Mesenchymal stem cell (in vitro differentiated cells and primary cell): ENCODE data around the gene SHQ1. TPM values are rescaled to one million over a fixed set of nuclear protein-coding genes. Genes with fewer than 3 reads are reported as not detected.
A peak's percentile ranks its signal among the peaks of the same experiment; 100 is the strongest.

Source experiments
- DNase-seq: peaks from one replicate; pipeline ENCODE4 v3.0.0-alpha.2; 2013
- H2AFZ ChIP-seq: one replicate; pipeline ENCODE4 v1.6.1; 2013; ENCODE audit warnings: low read depth, mild to moderate bottlenecking, control low read depth, inconsistent platforms, low read length, moderate library complexity
- H2AK5ac ChIP-seq: 2 replicates; pipeline ENCODE4 v1.6.1; 2013; ENCODE audit warnings: low read length, moderate library complexity, mild to moderate bottlenecking, inconsistent platforms; ENCODE audit not compliant: severe bottlenecking
- H2BK120ac ChIP-seq: one replicate; pipeline ENCODE4 v1.6.1; 2013; ENCODE audit warnings: low read depth, mild to moderate bottlenecking, inconsistent platforms, low read length, moderate library complexity
- H2BK12ac ChIP-seq, 2 experiments: one replicate each; pipeline ENCODE4 v1.6.1; 2013; ENCODE audit warnings: inconsistent platforms in 2 of 2, low read length in 2 of 2, mild to moderate bottlenecking in 2 of 2, moderate library complexity in 2 of 2, control low read depth in 1 of 2
- H2BK15ac ChIP-seq: one replicate; pipeline ENCODE4 v1.6.1; 2013; ENCODE audit warnings: mild to moderate bottlenecking, low read depth, inconsistent platforms; ENCODE audit not compliant: poor library complexity, severe bottlenecking
- H2BK5ac ChIP-seq: 2 replicates; pipeline ENCODE4 v1.6.1; 2013; ENCODE audit warnings: low read depth, mild to moderate bottlenecking, low read length, control low read depth, inconsistent platforms; ENCODE audit not compliant: poor library complexity, severe bottlenecking
- H3K14ac ChIP-seq, 2 experiments: one replicate each; pipeline ENCODE4 v1.6.1; 2013; ENCODE audit warnings: inconsistent platforms in 2 of 2, low read length in 2 of 2, control low read depth in 1 of 2, mild to moderate bottlenecking in 1 of 2, moderate library complexity in 1 of 2
- H3K18ac ChIP-seq, 2 experiments: one replicate each; pipeline ENCODE4 v1.6.1; 2013; ENCODE audit warnings: inconsistent platforms in 2 of 2, low read length in 2 of 2, control low read depth in 1 of 2, low read depth in 1 of 2, mild to moderate bottlenecking in 1 of 2
- H3K23ac ChIP-seq, 2 experiments: one replicate each; pipeline ENCODE4 v1.6.1; 2013; ENCODE audit warnings: inconsistent platforms in 2 of 2, low read length in 2 of 2, mild to moderate bottlenecking in 2 of 2, moderate library complexity in 2 of 2, control low read depth in 1 of 2
- H3K27ac ChIP-seq: 2 replicates; pipeline ENCODE4 v1.5.1; 2013; ENCODE audit warnings: mild to moderate bottlenecking, moderate library complexity, low read length, control low read depth, inconsistent platforms; ENCODE audit not compliant: poor library complexity, severe bottlenecking
- H3K27me3 ChIP-seq, 2 experiments: 2 replicates each; pipeline versions ENCODE4 v1.6.1 to v1.7.0; 2013; ENCODE audit warnings: low read length in 2 of 2, mild to moderate bottlenecking in 2 of 2, moderate library complexity in 2 of 2, control low read depth in 1 of 2, inconsistent platforms in 1 of 2; ENCODE audit not compliant: control insufficient read depth in 1 of 2, insufficient read depth in 1 of 2
- H3K36me3 ChIP-seq, 2 experiments: 2 replicates each; pipeline versions ENCODE4 v1.6.1 to v1.7.0; 2013; ENCODE audit warnings: low read length in 2 of 2, control low read depth in 1 of 2, inconsistent platforms in 1 of 2, low read depth in 1 of 2, mild to moderate bottlenecking in 1 of 2; ENCODE audit not compliant: insufficient read depth in 2 of 2, control insufficient read depth in 1 of 2
- H3K4ac ChIP-seq, 2 experiments: one replicate each; pipeline ENCODE4 v1.6.1; 2013; ENCODE audit warnings: inconsistent platforms in 2 of 2, low read length in 2 of 2, mild to moderate bottlenecking in 2 of 2, moderate library complexity in 2 of 2, control low read depth in 1 of 2, low read depth in 1 of 2
- H3K4me1 ChIP-seq: 2 replicates; pipeline ENCODE4 v1.6.1; 2013; ENCODE audit warnings: low read depth, low read length, control low read depth; ENCODE audit not compliant: control insufficient read depth, insufficient read depth
- H3K4me2 ChIP-seq: 2 replicates; pipeline ENCODE4 v1.6.1; 2013; ENCODE audit warnings: low read length, mild to moderate bottlenecking, inconsistent platforms; ENCODE audit not compliant: poor library complexity, severe bottlenecking
- H3K4me3 ChIP-seq, 2 experiments: 2 replicates each; pipeline versions ENCODE4 v1.5.1 to v1.7.0; 2013; ENCODE audit warnings: low read length in 2 of 2, mild to moderate bottlenecking in 2 of 2, control low read depth in 1 of 2, low read depth in 1 of 2; ENCODE audit not compliant: insufficient read depth in 1 of 2
- H3K79me1 ChIP-seq: replicated peaks from 2 replicates; pipeline ENCODE4 v1.6.1; 2013; ENCODE audit warnings: mild to moderate bottlenecking, control low read depth, low read length, inconsistent platforms; ENCODE audit not compliant: poor library complexity, severe bottlenecking
- H3K9ac ChIP-seq: 2 replicates; pipeline ENCODE4 v1.7.0; 2013; ENCODE audit warnings: mild to moderate bottlenecking, low read length, moderate library complexity
- H3K9me3 ChIP-seq: 2 replicates; pipeline ENCODE4 v1.7.0; 2013; ENCODE audit warnings: mild to moderate bottlenecking, low read length; ENCODE audit not compliant: control insufficient read depth
- H4K8ac ChIP-seq: one replicate; pipeline ENCODE4 v1.6.1; 2013; ENCODE audit warnings: inconsistent platforms, mild to moderate bottlenecking, low read length, moderate library complexity
- H4K91ac ChIP-seq: one replicate; pipeline ENCODE4 v1.6.1; 2013; ENCODE audit warnings: mild to moderate bottlenecking, low read length, inconsistent platforms
- WGBS: methylation state at CpG from one replicate; pipeline ENCODE4 v1.1.7; 2013; ENCODE audit warnings: mixed read lengths; 5-methylcytosine and 5-hydroxymethylcytosine counted together
- polyA plus RNA-seq, 2 experiments: library from polyadenylated mRNA; stranded (reverse); fragments of 200-250 nt; gene quantifications; one replicate each; pipeline ENCODE4 v1.2.3, GENCODE V29; 2013

SHQ1 gene
- 8.9 TPM for polyA plus RNA-seq (2013, experiment 1 of 2)
- polyA plus RNA-seq (2013, experiment 2 of 2): 8.9 TPM

DNA sequence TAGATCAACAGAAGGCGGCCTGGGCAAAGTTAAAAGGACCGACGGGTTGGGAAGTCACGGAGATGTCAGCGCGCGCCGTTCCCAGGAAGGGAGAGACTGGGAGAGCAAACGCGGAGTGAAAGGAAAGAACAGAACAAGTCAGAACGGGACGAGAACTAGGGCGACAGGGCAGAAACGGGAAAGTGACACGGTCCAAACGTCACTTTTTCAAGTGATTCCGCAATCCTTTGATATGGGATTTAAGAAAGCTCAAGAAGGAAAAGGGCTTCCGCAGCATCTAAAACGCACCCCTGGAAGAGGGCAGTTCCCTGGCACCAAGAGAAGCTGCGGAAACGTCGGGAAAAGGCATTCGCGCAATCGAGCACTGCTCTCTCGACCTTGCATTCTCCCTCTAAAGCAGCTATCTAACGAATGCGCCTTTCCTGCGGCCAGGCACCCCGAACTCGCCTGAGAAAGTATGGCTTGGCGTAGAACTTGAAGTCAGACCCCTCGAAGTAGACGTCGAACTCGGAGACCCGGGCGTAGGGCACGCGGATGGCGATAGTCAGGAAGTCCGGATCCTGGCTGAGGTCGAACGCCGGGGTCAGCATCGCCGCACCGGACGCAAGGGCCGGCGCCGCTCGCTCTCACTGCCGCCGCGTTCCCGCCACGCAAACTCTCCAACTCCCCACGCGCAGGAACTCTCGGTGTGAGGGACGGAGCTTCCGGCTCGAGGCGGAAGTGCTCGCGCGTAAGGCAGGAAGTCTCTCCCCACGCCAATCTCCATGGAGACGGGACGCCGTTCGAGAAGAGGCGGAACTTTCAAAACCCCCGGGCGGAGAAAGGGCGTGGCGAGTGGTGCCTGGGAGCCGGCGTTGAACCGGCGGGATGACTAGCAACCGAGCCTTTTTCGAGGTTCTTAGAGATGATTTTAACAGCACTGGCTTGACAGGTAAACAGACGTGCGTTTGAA, at the start of gene SHQ1:
SHQ1 (minus strand) TSS at position 695 of the 952 bp plus-strand sequence; CDS start at position 590, 105 bp downstream.
- WGBS: under 1% methylated on average over 85 of the region's 86 CpGs
- Histone ChIP-seq H3K9ac (peak within 1 kb of the TSS; percentile 92), H2AK5ac (no peak within 1 kb of the TSS), H3K27ac (peak within 1 kb of the TSS; percentile 56), H3K4me2 (peak within 1 kb of the TSS; percentile 94), H3K18ac (peak within 1 kb of the TSS; percentile 29 to 94), H2BK15ac (no peak within 1 kb of the TSS), H3K14ac (peak within 1 kb of the TSS in 1 of 2 experiments; percentile 22), H3K4ac (no peak within 1 kb of the TSS), H3K23ac (peak within 1 kb of the TSS; percentile 48 to 93), H3K4me3 (peak within 1 kb of the TSS; percentile 86 to 100), H3K27me3 (no peaks in the 10 kb centered on the region), H3K36me3 (no peaks in the 10 kb centered on the region), H3K79me1 (peaks cover 4% of the 10 kb centered on the region), H2AFZ (peak within 1 kb of the TSS; percentile 87), H3K9me3 (no peaks in the 10 kb centered on the region), H4K91ac (peak within 1 kb of the TSS; percentile 48), H4K8ac (peak within 1 kb of the TSS; percentile 81), H3K4me1 (peaks cover 3% of the 10 kb centered on the region), H2BK12ac (no peak within 1 kb of the TSS), H2BK5ac (no peak within 1 kb of the TSS), H2BK120ac (no peak within 1 kb of the TSS)
- DNase-seq: peak; percentile 95

DNA sequence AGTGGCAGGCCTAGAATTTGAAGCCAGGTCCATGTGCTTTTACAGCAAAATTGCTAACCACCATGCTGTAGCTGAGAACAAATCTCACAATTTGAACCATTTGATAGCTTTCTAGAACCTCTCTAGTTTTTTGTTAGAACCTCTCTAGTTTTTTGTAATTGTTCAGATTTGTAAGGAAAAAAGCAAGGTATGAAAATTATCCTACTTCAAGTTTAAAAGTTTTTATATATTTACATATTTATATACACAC, 49.4 kb upstream of the SHQ1 start:
- Histone ChIP-seq H2BK15ac (no peak overlapping the region), H3K9me3 (no peaks in the 10 kb centered on the region), H4K8ac (no peak overlapping the region), H3K23ac (no peak overlapping the region), H2AFZ (no peak overlapping the region), H2BK120ac (no peak overlapping the region), H2BK5ac (no peak overlapping the region), H3K18ac (no peak overlapping the region), H2BK12ac (no peak overlapping the region), H3K4ac (no peak overlapping the region), H4K91ac (no peak overlapping the region), H3K4me3 (no peak overlapping the region), H2AK5ac (peak overlapping the region; percentile 56), H3K4me2 (no peak overlapping the region), H3K36me3 (peaks cover 0 to 3% of the 10 kb centered on the region in 2 experiments), H3K27ac (no peak overlapping the region), H3K79me1 (peaks cover 19% of the 10 kb centered on the region), H3K4me1 (no peaks in the 10 kb centered on the region), H3K9ac (no peak overlapping the region), H3K27me3 (no peaks in the 10 kb centered on the region), H3K14ac (no peak overlapping the region)
- no peak for DNase-seq

DNA sequence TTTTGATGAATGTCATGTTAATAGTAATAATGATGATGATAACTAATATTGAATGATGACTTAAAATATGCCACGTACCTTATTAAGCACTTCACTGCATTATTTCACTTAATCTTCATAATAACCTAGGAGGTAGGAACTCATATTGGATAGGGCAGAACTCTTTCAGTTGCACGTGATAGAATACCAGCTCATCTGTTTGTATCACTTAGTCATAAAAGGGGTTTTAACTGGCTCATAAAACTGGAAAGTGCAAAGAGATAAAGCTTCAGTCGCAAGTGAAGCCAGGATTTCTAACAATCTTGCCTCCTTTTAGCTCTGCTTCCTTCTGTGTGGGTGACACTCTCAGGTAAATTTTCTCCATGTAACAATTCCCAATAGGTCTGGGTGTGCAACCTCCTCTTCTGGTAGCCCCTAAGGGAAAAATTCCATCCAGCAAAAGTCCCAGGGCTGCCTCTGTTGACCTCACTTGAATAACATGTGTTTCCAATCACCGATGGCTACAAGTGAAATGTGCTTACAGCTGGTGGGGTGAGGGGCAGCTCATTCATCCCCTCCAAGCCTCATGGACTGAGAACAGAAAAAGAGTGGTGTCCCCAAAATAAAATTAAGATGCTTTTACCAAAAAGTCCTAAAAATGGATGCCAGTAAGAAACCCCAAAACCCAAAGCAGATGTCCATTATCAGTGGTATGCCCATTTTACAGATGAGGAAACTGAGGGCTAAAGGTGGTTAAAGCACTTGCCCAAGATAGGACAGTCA, 48.9 kb upstream of the SHQ1 start:
- H2BK12ac ChIP-seq: no peak overlapping the region
- no peaks in the 10 kb centered on the region for H3K4me1 ChIP-seq
- H3K4me2 ChIP-seq: no peak overlapping the region
- DNase-seq: peak; percentile 28
- H4K91ac ChIP-seq: no peak overlapping the region
- no peak overlapping the region for H3K4me3 ChIP-seq
- no peak overlapping the region for H3K14ac ChIP-seq
- peak overlapping the region; percentile 56 for H2AK5ac ChIP-seq
- 50% methylated on average over 3 of the region's 4 CpGs for WGBS
- H3K18ac ChIP-seq: peak overlapping the region in 1 of 2 experiments; percentile 17
- peaks cover 19% of the 10 kb centered on the region for H3K79me1 ChIP-seq
- H3K23ac ChIP-seq: no peak overlapping the region
- H3K36me3 ChIP-seq: peaks cover 0 to 3% of the 10 kb centered on the region in 2 experiments
- no peak overlapping the region for H2BK120ac ChIP-seq
- no peak overlapping the region for H4K8ac ChIP-seq
- H3K27me3 ChIP-seq: no peaks in the 10 kb centered on the region
- no peak overlapping the region for H2BK5ac ChIP-seq
- H3K9ac ChIP-seq: peak overlapping the region; percentile 14
- no peak overlapping the region for H3K27ac ChIP-seq
- H2BK15ac ChIP-seq: no peak overlapping the region
- no peak overlapping the region for H2AFZ ChIP-seq
- no peaks in the 10 kb centered on the region for H3K9me3 ChIP-seq
- no peak overlapping the region for H3K4ac ChIP-seq

DNA sequence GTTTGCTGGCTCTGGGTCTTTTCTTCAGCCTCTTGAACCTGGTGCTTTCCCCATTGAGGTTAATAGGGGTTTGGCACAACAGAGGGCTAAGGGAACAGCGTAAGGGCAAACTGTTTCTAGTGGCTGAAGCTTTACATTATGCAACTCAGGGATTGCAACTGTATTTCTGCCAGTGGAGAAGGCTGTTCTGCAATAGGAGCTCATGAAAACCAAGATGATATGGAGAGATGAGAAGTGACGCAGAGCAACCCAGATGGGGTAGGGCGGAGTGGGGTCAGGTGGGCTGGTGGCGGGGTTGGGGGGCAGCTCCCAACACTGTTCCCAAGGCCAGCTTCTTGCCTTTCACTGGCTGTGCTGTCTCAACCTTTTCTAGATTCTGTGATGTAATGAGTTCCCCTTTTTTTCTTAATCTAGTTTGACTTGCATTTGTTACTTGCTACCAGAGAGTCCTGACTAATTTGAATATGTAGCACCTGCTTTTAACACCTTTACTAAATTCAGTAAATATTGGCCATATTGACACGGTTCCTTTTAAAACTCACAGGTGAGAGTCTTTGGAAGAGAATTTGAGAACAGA, 46.8 kb upstream of the SHQ1 start:
- Histone ChIP-seq H2BK5ac (no peak overlapping the region), H3K18ac (no peak overlapping the region), H3K36me3 (peaks cover 0 to 3% of the 10 kb centered on the region in 2 experiments), H3K14ac (no peak overlapping the region), H3K27me3 (no peaks in the 10 kb centered on the region), H2BK15ac (no peak overlapping the region), H3K9ac (no peak overlapping the region), H3K27ac (no peak overlapping the region), H3K4me2 (no peak overlapping the region), H3K4me1 (peaks cover 5% of the 10 kb centered on the region), H2AFZ (no peak overlapping the region), H2AK5ac (no peak overlapping the region), H2BK12ac (no peak overlapping the region), H3K4ac (no peak overlapping the region), H3K79me1 (peaks cover 19% of the 10 kb centered on the region), H4K91ac (no peak overlapping the region), H3K9me3 (no peaks in the 10 kb centered on the region), H2BK120ac (no peak overlapping the region), H3K4me3 (no peak overlapping the region), H3K23ac (no peak overlapping the region), H4K8ac (no peak overlapping the region)
- no peak for DNase-seq
- WGBS: 94% methylated on average over 4 of the region's 5 CpGs
